K562 (cell line): ENCODE data around the gene PABPC1L. TPM values are rescaled to one million over a fixed set of nuclear protein-coding genes. Genes with fewer than 3 reads are reported as not detected.

ENCODE experiments used
- AFF1 ChIP-seq, 2 experiments: fragments of 450-650 bp; IDR thresholded peaks; 2 replicates each; pipeline ENCODE4 v1.6.1; 2018; ENCODE audit warnings: mild to moderate bottlenecking in 2 of 2, low read depth in 1 of 2; ENCODE audit not compliant: partially characterized antibody in 2 of 2
- CBX2 ChIP-seq: fragments of 200-600 bp; sonication (generic); IDR thresholded peaks from one replicate; pipeline ENCODE4 v1.6.1; 2012; ENCODE audit warnings: mild to moderate bottlenecking, low read length, inconsistent platforms; ENCODE audit not compliant: insufficient read depth, poor library complexity, severe bottlenecking
- CEBPZ ChIP-seq: fragments of 150-350 bp; IDR thresholded peaks from 2 replicates; pipeline ENCODE4 v1.6.1; 2014; ENCODE audit warnings: low read depth, mild to moderate bottlenecking, low read length, borderline replicate concordance
- DACH1 ChIP-seq: fragments of 450-650 bp; IDR thresholded peaks from 2 replicates; pipeline ENCODE4 v1.6.1; 2018; ENCODE audit not compliant: partially characterized antibody
- ELK1 ChIP-seq: sonication (generic); formaldehyde crosslinking; IDR thresholded peaks from 2 replicates; pipeline ENCODE4 v1.8.1; 2022; ENCODE audit warnings: missing genetic modification reagents
- JUNB ChIP-seq: fragments of 450-650 bp; formaldehyde crosslinking; conservative IDR thresholded peaks from 2 replicates; pipeline ENCODE4 v1.4.0; 2020; ENCODE audit warnings: mild to moderate bottlenecking
- KDM1A ChIP-seq, 2 experiments: fragments of 450-650 bp; IDR thresholded peaks; 2 replicates each; pipeline ENCODE4 v1.6.1; 2016; ENCODE audit warnings: mild to moderate bottlenecking in 2 of 2
- NFE2L1 ChIP-seq: fragments of 450-650 bp; IDR thresholded peaks from 2 replicates; pipeline ENCODE4 v1.6.1; 2016; ENCODE audit warnings: missing genetic modification characterization, low read depth, mild to moderate bottlenecking, missing compliant biosample characterization, moderate library complexity, borderline replicate concordance
- NR3C1 ChIP-seq: sonication (generic); formaldehyde crosslinking; IDR thresholded peaks from 2 replicates; pipeline ENCODE4 v1.8.1; 2022; ENCODE audit warnings: missing genetic modification reagents
- PRMT5 ChIP-seq: sonication (generic); formaldehyde crosslinking; IDR thresholded peaks from 2 replicates; pipeline ENCODE4 v1.5.0; 2020; ENCODE audit warnings: missing genetic modification reagents
- TAF9B ChIP-seq: fragments of 450-650 bp; IDR thresholded peaks from 2 replicates; pipeline ENCODE4 v1.6.1; 2018; ENCODE audit warnings: mild to moderate bottlenecking; ENCODE audit not compliant: partially characterized antibody
- TEAD2 ChIP-seq: fragments of 450-650 bp; IDR thresholded peaks from 2 replicates; pipeline ENCODE4 v1.6.1; 2016; ENCODE audit warnings: missing genetic modification characterization, control low read depth, missing compliant biosample characterization
- ZNF780A ChIP-seq: fragments of 250-450 bp; sonication (Bioruptor Pico); IDR thresholded peaks from 2 replicates; pipeline ENCODE4 v1.5.0; 2021; ENCODE audit warnings: mild to moderate bottlenecking
- polyA plus RNA-seq, 8 experiments: library from polyadenylated mRNA; depleted of rRNA in 4 of 8; stranded (reverse) in 5 of 8; unstranded in 3 of 8; fragments of >200 nt; fragmentation: Nextera tagmentation in 2 of 8; fragmentation: Illumina TruSeq in 1 of 8; extraction: Ambion mirVana in 2 of 8; extraction: Trizol in 1 of 8; gene quantifications; 2 replicates each; pipeline versions ENCODE4 v1.2.1 to v1.2.3, GENCODE V29; 2011 to 2014; ENCODE audit warnings: inconsistent platforms in 1 of 8, missing spikeins in 1 of 8
- total RNA-seq, 7 experiments: library from RNA; depleted of rRNA in 6 of 7; stranded (reverse); fragments of >200 nt in 6 of 7; fragmentation: Illumina TruSeq in 2 of 7; extraction: Trizol in 2 of 7; gene quantifications; 2 replicates each; pipeline versions ENCODE4 v1.2.1 to v1.2.3, GENCODE V29; 2011 to 2021; ENCODE audit warnings: low replicate concordance in 1 of 7
- TF ChIP-seq, protein P1 (sequence below): fragments of 250-450 bp; sonication (Bioruptor Pico); IDR thresholded peaks from 2 replicates; pipeline ENCODE4 v1.5.0; 2020; ENCODE audit warnings: mild to moderate bottlenecking

Gene PABPC1L
- total and polyA plus RNA-seq, 9 of the 15 experiments (the other 6 are each of a cell fraction or from before 2014, with no cell fraction given), result 6.0 to 90.3 (median 15.8) TPM

- TF ChIP-seq TEAD2 (tag), result no peak
- no peak for TF ChIP-seq ELK1 (CRISPR knock-in tag)
- no peak for TF ChIP-seq CEBPZ
- peak; percentile 64 to 82 for TF ChIP-seq KDM1A (IDR thresholded peaks at IDR 0.05)
- peak; percentile 75; the same call in 1 of the 2 replicates for TF ChIP-seq NFE2L1 (tag)
- peak; percentile 78 for TF ChIP-seq DACH1
- no peak for TF ChIP-seq CBX2
- peak; percentile 27 for TF ChIP-seq TAF9B
- TF ChIP-seq ZNF780A (CRISPR knock-in tag), result no peak
- TF ChIP-seq NR3C1 (CRISPR knock-in tag), result no peak
- no peak for TF ChIP-seq JUNB (CRISPR knock-in tag)
- TF ChIP-seq, protein P1, sequence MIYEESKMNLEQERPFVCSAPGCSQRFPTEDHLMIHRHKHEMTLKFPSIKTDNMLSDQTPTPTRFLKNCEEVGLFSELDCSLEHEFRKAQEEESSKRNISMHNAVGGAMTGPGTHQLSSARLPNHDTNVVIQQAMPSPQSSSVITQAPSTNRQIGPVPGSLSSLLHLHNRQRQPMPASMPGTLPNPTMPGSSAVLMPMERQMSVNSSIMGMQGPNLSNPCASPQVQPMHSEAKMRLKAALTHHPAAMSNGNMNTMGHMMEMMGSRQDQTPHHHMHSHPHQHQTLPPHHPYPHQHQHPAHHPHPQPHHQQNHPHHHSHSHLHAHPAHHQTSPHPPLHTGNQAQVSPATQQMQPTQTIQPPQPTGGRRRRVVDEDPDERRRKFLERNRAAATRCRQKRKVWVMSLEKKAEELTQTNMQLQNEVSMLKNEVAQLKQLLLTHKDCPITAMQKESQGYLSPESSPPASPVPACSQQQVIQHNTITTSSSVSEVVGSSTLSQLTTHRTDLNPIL (CRISPR knock-in tag), result no peak
- TF ChIP-seq AFF1 (IDR thresholded peaks at IDR 0.05; ENCODE audit: low read depth in 1 of 2, partially characterized antibody in 2 of 2), result no peak
- no peak for TF ChIP-seq PRMT5 (CRISPR knock-in tag)
These were observed 52.6 kb downstream of the PABPC1L start (continued) for GRCh38 chr20:44962483-44962882.
